ENCODE results near the gene CRYBA4. TPM values are rescaled to one million over a fixed set of nuclear protein-coding genes. Genes with fewer than 3 reads are reported as not detected.
A peak's percentile ranks its signal among the peaks of the same experiment; 100 is the strongest.

The CRYBA4 gene
- total RNA-seq, 6 experiments from 2014 or later: not detected

- TF ChIP-seq, protein P1, sequence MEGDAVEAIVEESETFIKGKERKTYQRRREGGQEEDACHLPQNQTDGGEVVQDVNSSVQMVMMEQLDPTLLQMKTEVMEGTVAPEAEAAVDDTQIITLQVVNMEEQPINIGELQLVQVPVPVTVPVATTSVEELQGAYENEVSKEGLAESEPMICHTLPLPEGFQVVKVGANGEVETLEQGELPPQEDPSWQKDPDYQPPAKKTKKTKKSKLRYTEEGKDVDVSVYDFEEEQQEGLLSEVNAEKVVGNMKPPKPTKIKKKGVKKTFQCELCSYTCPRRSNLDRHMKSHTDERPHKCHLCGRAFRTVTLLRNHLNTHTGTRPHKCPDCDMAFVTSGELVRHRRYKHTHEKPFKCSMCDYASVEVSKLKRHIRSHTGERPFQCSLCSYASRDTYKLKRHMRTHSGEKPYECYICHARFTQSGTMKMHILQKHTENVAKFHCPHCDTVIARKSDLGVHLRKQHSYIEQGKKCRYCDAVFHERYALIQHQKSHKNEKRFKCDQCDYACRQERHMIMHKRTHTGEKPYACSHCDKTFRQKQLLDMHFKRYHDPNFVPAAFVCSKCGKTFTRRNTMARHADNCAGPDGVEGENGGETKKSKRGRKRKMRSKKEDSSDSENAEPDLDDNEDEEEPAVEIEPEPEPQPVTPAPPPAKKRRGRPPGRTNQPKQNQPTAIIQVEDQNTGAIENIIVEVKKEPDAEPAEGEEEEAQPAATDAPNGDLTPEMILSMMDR (IDR thresholded peaks at IDR 0.05): peak; percentile 75
- Mint-ChIP-seq H3K27me3 (ENCODE audit: insufficient read depth) (peaks cover 2% of the 10 kb centered on the region; the same call in 1 of the 2 replicates), H3K27ac (peak overlapping the region; percentile 99), H3K9me3 (no peaks in the 10 kb centered on the region), H3K36me3 (ENCODE audit: low read depth) (peaks cover 13% of the 10 kb centered on the region), H3K4me3 (peak overlapping the region; percentile 92), H3K4me1 (ENCODE audit: low read depth) (peaks cover 45% of the 10 kb centered on the region)
- DNase-seq: peak; percentile 92
Measured at GRCh38 chr22:26672590-26673468, 51.1 kb downstream of the CRYBA4 start.

DNA sequence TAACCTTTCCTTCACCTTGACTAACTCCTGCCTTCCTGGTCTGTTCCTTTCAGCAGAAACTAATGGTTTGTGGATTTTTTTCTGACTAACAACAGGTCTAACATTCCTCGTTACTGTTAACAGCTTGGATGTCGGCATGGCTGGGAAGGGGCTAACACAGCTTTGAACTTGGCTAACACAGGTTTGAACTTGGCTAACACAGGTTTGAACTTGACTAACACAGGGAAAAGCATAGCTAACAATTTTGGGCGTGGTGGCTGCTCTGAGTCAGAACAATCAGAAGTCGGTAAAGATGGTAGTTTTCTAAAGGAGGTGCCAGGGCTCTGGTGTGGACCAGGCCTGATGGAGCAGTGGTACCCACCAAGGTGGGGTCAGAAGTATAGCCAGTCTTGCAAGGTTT lies 51.7 kb downstream of the CRYBA4 start:
- Mint-ChIP-seq H3K27me3 (ENCODE audit: insufficient read depth) (peaks cover 2% of the 10 kb centered on the region; the same call in 1 of the 2 replicates), H3K27ac (peak overlapping the region; percentile 99), H3K36me3 (ENCODE audit: low read depth) (peaks cover 13% of the 10 kb centered on the region), H3K9me3 (no peaks in the 10 kb centered on the region), H3K4me3 (peak overlapping the region; percentile 92), H3K4me1 (ENCODE audit: low read depth) (peaks cover 45% of the 10 kb centered on the region)
- TF ChIP-seq, protein P1 (IDR thresholded peaks at IDR 0.05): no peak
- no peak for DNase-seq

DNA sequence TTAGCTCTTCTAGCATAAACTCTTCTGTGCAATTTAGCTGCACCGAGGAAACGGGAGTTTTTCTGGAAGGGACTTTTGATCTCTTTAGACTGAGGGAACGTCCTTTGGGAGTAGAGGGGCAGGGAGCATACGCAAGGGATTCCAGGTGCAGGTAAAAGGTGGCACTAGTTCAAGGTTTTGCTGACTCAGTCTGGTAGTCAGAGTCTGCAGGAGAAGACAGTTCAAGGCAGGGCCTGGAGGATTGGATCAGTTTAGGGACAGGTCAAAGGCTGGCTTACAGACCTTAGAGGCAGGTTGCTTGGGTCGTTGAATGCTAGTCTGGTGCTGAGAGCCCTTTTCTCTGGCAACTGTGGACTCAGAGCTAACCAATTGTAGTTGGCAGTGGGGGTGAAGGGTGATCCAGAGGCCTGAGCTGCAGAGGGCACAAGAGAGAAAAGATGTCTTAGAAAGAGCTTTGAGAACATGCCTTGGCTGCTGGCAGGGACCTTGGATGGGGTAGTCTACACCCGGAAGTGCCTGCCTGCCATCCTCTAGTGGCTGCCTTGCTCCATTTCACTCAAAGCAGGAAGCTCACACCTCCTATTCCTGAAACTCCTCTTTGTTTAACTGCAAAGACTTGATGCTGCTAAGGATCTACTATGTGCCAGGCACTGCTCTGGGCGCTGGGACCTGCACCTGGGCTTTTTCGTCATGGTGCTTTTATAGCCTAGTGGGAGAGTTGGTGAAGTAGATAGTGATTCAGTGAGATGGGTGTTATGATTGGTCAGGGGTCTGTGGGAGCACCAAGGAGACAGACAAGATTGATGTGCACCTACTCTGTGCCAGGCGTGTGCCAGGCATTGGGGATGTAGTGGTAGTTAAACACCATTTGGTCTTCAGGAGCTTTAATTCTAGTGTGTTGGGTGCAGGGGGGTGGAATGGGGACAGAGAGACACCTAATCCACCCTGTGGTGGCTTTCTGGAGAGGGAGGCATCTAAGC lies 52.7 kb downstream of the CRYBA4 start:
- Mint-ChIP-seq H3K9me3 (no peaks in the 10 kb centered on the region), H3K27me3 (ENCODE audit: insufficient read depth) (peaks cover 2% of the 10 kb centered on the region; the same call in 1 of the 2 replicates), H3K36me3 (ENCODE audit: low read depth) (peaks cover 13% of the 10 kb centered on the region), H3K4me3 (peak overlapping the region; percentile 92), H3K4me1 (ENCODE audit: low read depth) (peaks cover 47% of the 10 kb centered on the region), H3K27ac (peak overlapping the region; percentile 99)
- no peak for DNase-seq
- TF ChIP-seq, protein P1 (IDR thresholded peaks at IDR 0.05): no peak

DNA sequence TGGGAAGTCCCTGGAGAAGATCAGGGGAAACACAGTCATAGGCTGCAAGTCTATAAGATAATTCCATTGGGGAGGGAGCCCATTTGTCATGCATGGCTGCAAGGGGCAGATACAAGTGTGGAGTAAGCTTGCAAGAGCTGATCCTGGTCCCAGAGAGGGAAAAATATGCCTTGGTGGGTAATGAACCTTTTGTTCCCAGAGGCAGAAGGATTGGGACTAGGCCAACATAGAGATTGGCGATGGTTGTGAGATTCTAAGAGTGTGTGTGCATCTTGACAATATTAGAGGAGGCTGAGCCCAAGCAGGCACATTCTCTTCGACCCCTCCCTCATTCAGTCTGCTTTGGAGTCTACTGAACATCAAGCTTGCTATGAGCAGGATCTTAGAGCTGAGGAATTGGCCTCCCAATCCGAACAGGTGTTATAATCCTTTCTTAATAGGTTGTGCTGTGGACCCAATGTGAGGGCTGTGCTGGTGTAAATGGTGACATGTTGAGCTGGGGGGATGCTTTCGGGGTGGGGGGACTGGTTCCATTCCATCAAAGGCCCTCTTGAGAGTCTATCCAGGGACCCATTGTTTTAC lies 54.0 kb downstream of the CRYBA4 start:
- TF ChIP-seq, protein P1 (IDR thresholded peaks at IDR 0.05): no peak
- H3K36me3 Mint-ChIP-seq (ENCODE audit: low read depth): peaks cover 13% of the 10 kb centered on the region
- peaks cover 53% of the 10 kb centered on the region for H3K4me1 Mint-ChIP-seq (ENCODE audit: low read depth)
- no peak for DNase-seq
- no peaks in the 10 kb centered on the region for H3K9me3 Mint-ChIP-seq
- H3K27ac Mint-ChIP-seq: no peak overlapping the region
- no peak overlapping the region for H3K4me3 Mint-ChIP-seq
- H3K27me3 Mint-ChIP-seq (ENCODE audit: insufficient read depth): peaks cover 2% of the 10 kb centered on the region; the same call in 1 of the 2 replicates

GRCh38 chr22:26677217-26677616 lies 55.5 kb downstream of the CRYBA4 start:
- no peak overlapping the region for H3K4me3 Mint-ChIP-seq
- H3K9me3 Mint-ChIP-seq: no peaks in the 10 kb centered on the region
- TF ChIP-seq, protein P1 (IDR thresholded peaks at IDR 0.05): no peak
- peaks cover 55% of the 10 kb centered on the region for H3K4me1 Mint-ChIP-seq (ENCODE audit: low read depth)
- no peak for DNase-seq
- no peak overlapping the region for H3K27ac Mint-ChIP-seq
- H3K36me3 Mint-ChIP-seq (ENCODE audit: low read depth): peaks cover 26% of the 10 kb centered on the region
- H3K27me3 Mint-ChIP-seq (ENCODE audit: insufficient read depth): peaks cover 2% of the 10 kb centered on the region
